Measurements from ENCODE around the gene TFAP2C.

The TFAP2C gene

GRCh38 chr20:56582542-56582941 is 46.6 kb upstream of the TFAP2C start:
- Histone ChIP-seq H3K4me1 (ENCODE audit: low read length) (peaks cover 12% of the 10 kb centered on the region), H3K27ac (ENCODE audit: low read length) (no peak overlapping the region), H3K9ac (ENCODE audit: low read length) (no peak overlapping the region), H3K4me3 (ENCODE audit: low read length) (no peak overlapping the region), H3F3A (ENCODE audit: insufficient read depth, low read length) (0 out of 2 replicates have a peak, but pooled peaks cover 10% of the 10 kb centered on the region), H3K4me2 (ENCODE audit: low read depth, low read length) (no peak overlapping the region), H3K9me2 (replicated peaks; ENCODE audit: insufficient read depth, low read length) (no peaks in the 10 kb centered on the region), H3K36me3 (replicated peaks; ENCODE audit: insufficient read depth, low read length) (no peaks in the 10 kb centered on the region), H4K20me1 (ENCODE audit: insufficient read depth, low read length) (no peaks in the 10 kb centered on the region), H3K27me3 (replicated peaks; ENCODE audit: insufficient read depth, low read length) (no peaks in the 10 kb centered on the region), H3K9me3 (replicated peaks; ENCODE audit: insufficient read depth, low read length) (no peaks in the 10 kb centered on the region), H2AFZ (ENCODE audit: low read length) (no peak overlapping the region), H3K79me2 (ENCODE audit: low read length) (no peaks in the 10 kb centered on the region)
- TF ChIP-seq, protein P1, sequence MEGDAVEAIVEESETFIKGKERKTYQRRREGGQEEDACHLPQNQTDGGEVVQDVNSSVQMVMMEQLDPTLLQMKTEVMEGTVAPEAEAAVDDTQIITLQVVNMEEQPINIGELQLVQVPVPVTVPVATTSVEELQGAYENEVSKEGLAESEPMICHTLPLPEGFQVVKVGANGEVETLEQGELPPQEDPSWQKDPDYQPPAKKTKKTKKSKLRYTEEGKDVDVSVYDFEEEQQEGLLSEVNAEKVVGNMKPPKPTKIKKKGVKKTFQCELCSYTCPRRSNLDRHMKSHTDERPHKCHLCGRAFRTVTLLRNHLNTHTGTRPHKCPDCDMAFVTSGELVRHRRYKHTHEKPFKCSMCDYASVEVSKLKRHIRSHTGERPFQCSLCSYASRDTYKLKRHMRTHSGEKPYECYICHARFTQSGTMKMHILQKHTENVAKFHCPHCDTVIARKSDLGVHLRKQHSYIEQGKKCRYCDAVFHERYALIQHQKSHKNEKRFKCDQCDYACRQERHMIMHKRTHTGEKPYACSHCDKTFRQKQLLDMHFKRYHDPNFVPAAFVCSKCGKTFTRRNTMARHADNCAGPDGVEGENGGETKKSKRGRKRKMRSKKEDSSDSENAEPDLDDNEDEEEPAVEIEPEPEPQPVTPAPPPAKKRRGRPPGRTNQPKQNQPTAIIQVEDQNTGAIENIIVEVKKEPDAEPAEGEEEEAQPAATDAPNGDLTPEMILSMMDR (IDR thresholded peaks at IDR 0.05; ENCODE audit: low read length): no peak
- TF ChIP-seq EZH2 (optimal IDR thresholded peaks at IDR 0.05; ENCODE audit: low read depth, low read length): no peak
- no peak for TF ChIP-seq EZH2phosphoT487 (IDR thresholded peaks at IDR 0.05; ENCODE audit: low read length)
- DNase-seq: no peak

GRCh38 chr20:56584916-56585315 is 44.2 kb upstream of the TFAP2C start:
- TF ChIP-seq, protein P1 (IDR thresholded peaks at IDR 0.05; ENCODE audit: low read length): no peak
- TF ChIP-seq EZH2phosphoT487 (IDR thresholded peaks at IDR 0.05; ENCODE audit: low read length) (no peak), EZH2 (optimal IDR thresholded peaks at IDR 0.05; ENCODE audit: low read depth, low read length) (no peak)
- H3K27ac ChIP-seq (ENCODE audit: low read length): no peak overlapping the region
- H3K79me2 ChIP-seq (ENCODE audit: low read length): no peaks in the 10 kb centered on the region
- no peak overlapping the region for H3K4me3 ChIP-seq (ENCODE audit: low read length)
- peaks cover 1% of the 10 kb centered on the region for H3K4me1 ChIP-seq (ENCODE audit: low read length)
- H3F3A ChIP-seq (ENCODE audit: insufficient read depth, low read length): 0 out of 2 replicates have a peak, but pooled peaks cover 1% of the 10 kb centered on the region
- no peaks in the 10 kb centered on the region for H3K9me3 ChIP-seq (replicated peaks; ENCODE audit: insufficient read depth, low read length)
- H2AFZ ChIP-seq (ENCODE audit: low read length): no peak overlapping the region
- no peaks in the 10 kb centered on the region for H3K27me3 ChIP-seq (replicated peaks; ENCODE audit: insufficient read depth, low read length)
- H3K9me2 ChIP-seq (replicated peaks; ENCODE audit: insufficient read depth, low read length): no peaks in the 10 kb centered on the region
- H3K4me2 ChIP-seq (ENCODE audit: low read depth, low read length): no peak overlapping the region
- no peak for DNase-seq
- no peaks in the 10 kb centered on the region for H4K20me1 ChIP-seq (ENCODE audit: insufficient read depth, low read length)
- no peaks in the 10 kb centered on the region for H3K36me3 ChIP-seq (replicated peaks; ENCODE audit: insufficient read depth, low read length)
- no peak overlapping the region for H3K9ac ChIP-seq (ENCODE audit: low read length)

GRCh38 chr20:56587307-56588041 is 41.6 kb upstream of the TFAP2C start:
- DNase-seq: no peak
- H3K9me3 ChIP-seq (replicated peaks; ENCODE audit: insufficient read depth, low read length): no peaks in the 10 kb centered on the region
- no peak for TF ChIP-seq EZH2 (optimal IDR thresholded peaks at IDR 0.05; ENCODE audit: low read depth, low read length)
- TF ChIP-seq, protein P1 (IDR thresholded peaks at IDR 0.05; ENCODE audit: low read length): no peak
- TF ChIP-seq EZH2phosphoT487 (IDR thresholded peaks at IDR 0.05; ENCODE audit: low read length): no peak
- no peak overlapping the region for H3K4me3 ChIP-seq (ENCODE audit: low read length)
- H3K4me1 ChIP-seq (ENCODE audit: low read length): no peaks in the 10 kb centered on the region
- no peak overlapping the region for H3K27ac ChIP-seq (ENCODE audit: low read length)
- no peaks in the 10 kb centered on the region for H3K36me3 ChIP-seq (replicated peaks; ENCODE audit: insufficient read depth, low read length)
- no peaks in the 10 kb centered on the region for H3K79me2 ChIP-seq (ENCODE audit: low read length)
- H4K20me1 ChIP-seq (ENCODE audit: insufficient read depth, low read length): no peaks in the 10 kb centered on the region
- no peak overlapping the region for H3K4me2 ChIP-seq (ENCODE audit: low read depth, low read length)
- H3K9me2 ChIP-seq (replicated peaks; ENCODE audit: insufficient read depth, low read length): no peaks in the 10 kb centered on the region
- H3F3A ChIP-seq (ENCODE audit: insufficient read depth, low read length): no peaks in the 10 kb centered on the region
- no peak overlapping the region for H2AFZ ChIP-seq (ENCODE audit: low read length)
- H3K9ac ChIP-seq (ENCODE audit: low read length): no peak overlapping the region
- H3K27me3 ChIP-seq (replicated peaks; ENCODE audit: insufficient read depth, low read length): no peaks in the 10 kb centered on the region

Measured in MM.1S (cell line).